T-helper 1 cell treated with Interleukin-12 subunit alpha and Interleukin-12 subunit beta and Interleukin-4 antibody, amounts not matched to agents 30 ng/mL and 1 ng/mL, for 36 hours (primary cell): ENCODE results near the gene DPM3. TPM values are rescaled to one million over a fixed set of nuclear protein-coding genes. Genes with fewer than 3 reads are reported as not detected.
"Not testable (repeated sequence)": the region's sequence is repeated elsewhere in the genome, so short reads cannot be mapped to it uniquely, and the experiment has no call there.

Experiments
- intact Hi-C: fragments of 100-400 bp; cut with micrococcal nuclease; formaldehyde crosslinking; loops from one replicate; pipeline ENCODE4 v1.15.1; 2024
- total RNA-seq: library from RNA; stranded (reverse); gene quantifications from 2 replicates; pipeline ENCODE4 v1.2.3, GENCODE V29; 2022

DPM3 gene
- total RNA-seq, 1 donor from 2014 or later: 38.4 TPM

DNA sequence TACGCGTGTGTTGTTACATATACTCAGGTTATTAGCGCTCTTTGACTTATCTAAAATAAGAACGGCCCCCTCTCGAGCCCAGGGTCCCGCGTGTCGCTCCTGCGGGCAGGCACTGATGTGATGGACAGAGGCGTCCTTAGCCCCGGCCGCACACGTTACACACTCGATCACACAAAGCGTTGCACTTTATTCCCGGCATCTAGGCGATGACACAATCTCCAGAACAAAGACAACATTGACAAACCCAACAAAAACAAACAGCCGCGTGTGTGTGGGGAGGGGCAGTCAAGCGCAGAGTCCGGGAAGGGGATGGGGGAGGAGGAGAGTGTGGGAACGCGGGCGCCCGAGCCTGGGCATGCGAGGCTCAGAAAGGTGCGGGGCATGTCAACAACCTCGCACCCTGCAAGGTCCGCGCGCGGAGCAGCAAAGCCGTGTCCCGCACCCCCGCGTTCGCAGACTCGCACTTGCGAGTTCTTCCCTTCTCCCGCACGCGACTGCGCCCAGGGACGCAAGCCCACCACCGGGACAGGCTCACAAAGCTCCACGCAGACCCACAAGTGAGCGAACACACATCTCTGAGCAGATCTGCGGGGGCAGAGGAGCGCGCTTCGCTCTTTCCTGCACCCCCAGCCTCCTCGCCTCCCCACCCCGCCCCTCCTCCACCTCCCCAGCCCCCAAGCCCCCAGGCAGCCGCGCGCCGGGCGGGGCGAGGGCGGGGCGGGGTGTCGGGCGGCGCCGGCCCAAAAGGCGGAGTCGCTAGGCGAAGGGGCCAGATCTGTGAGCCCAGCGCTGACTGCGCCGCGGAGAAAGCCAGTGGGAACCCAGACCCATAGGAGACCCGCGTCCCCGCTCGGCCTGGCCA, 13.0 kb downstream of the DPM3 start, which contains the start of gene EFNA1:
EFNA1 (plus strand) TSS at position 772 of the 862 bp plus-strand sequence. CDS start 102 bp downstream, outside the sequence.
- intact Hi-C loops: loop anchor here (1.0 kb wide), 1 partner anchor 8 kb away; the partner anchor contains the start of gene SLC50A1

DNA sequence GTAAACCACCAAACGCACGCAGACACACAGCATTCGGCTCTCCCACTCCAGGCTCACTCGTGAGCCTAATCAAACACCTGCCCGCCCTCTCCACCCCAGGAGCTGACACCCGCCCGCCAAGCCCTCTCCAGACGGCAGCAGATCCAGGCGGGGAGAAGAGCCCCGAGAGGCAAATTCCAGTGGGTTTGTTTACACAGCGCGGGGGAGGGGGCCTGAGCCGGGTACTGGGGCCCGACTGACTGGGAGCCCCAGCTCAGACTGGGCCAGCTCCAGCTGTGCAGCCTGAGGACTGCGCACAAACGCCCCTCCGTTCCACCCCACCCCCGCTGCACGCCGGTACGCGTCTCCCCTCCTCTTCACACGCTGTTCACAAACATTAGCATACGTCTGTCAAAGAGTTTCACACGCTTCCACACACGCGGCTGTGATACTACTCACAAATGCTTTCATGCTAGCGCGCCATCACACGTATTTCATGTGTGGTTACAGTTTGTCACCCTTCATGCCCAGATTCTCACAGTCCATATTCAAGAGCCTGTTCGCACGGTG, 13.7 kb downstream of the DPM3 start:
- intact Hi-C loops: loop anchor here (1.0 kb wide), 1 partner anchor 9 kb away; the partner anchor contains the start of gene SLC50A1

DNA sequence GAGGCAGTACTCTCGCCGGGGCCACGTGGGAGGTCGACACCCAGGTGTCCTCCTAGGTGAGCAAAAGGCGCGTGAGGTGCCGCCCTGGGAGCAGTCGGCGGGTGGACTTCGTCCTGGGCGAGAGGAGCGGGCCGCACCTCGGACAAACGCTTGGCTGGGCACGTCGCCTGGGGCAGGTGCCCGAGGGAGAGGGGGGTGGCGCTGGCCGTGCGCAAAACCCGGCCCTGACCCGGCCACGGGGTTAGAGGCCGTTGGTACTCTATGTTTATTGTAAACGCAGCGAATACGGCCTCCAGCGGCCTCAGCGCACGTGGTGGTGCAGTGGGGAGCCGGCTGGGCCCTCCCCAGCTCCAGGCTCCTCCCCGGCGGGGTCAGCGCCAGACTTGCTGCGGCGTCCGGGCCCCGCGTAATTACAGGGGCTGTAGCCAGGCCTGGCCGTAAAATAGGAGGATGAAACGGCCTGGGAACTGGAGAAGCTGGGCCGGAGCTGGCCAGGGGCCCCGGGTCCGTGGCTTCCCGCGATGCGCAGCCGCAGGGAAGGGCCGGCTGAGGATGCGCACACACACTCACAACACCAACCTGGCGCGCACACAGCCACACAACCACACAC, 14.3 kb downstream of the DPM3 start:
- intact Hi-C loops: no loop called here

DNA sequence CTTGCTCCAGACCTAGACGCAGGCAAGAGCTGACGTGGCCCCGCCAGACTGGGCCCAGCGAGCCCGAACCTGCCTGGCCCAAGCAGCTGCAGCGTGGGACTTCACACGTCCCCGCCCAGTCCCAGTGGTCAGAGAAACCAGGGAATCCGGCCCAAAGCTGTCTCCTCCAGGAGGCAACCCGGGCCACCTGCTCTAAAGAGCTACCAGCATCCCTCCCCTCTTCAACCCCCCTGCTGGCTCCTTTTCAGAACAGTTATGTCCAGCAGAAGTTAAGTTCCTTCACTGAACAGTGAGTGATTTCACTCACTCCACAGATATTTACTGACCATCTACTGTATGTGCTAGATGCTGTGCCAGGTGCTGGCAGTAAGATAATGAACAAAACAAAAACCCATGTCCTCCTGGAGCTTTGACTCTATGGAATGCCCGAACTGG, 14.8 kb downstream of the DPM3 start:
- intact Hi-C loops: no loop called here

DNA sequence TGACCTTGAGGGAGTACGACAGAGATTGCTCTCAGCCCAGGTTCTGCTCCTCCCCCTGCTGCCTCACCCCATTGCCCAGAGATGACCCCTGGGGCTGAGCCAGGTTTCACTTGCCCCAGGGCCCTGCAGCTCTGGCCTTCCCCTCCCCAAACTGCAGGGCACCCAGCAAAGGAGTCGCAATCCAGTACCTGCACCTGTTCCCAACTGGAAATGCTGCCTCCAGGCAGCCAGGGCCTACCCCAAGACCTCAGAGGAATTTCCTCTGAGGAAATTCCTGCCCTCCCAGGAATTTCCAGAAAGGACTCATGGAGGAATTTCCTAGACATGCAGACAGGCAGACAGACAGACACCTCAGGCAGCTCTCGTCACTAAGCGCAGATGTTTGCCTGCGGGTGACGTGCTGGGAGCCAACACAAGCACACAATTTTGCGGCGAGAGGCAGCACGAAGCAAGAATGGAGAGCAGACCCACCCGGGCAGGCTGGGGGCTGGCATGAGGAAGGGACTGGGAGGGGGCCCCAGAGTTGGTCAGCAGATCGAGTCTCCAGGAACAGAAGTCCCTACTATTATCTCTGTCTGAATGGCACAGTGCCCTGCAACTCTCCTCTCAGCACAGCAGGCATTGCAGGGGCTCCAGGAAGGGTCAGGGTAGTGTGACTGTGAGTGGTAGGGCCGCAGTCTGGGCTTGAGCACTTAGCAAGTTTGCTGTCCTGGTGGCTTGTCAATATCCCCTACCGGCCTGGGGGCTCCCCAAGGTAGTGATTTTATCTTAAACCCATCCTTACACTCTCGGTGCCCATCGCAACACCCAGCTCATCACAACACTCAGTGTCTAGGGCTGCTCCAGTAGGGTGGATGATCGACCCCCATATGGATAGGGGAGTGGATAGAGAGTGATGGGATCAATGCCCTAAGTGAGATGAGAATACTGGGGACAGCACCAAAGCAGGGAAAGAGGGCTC, 15.5 kb downstream of the DPM3 start:
- intact Hi-C loops: no loop called here

DNA sequence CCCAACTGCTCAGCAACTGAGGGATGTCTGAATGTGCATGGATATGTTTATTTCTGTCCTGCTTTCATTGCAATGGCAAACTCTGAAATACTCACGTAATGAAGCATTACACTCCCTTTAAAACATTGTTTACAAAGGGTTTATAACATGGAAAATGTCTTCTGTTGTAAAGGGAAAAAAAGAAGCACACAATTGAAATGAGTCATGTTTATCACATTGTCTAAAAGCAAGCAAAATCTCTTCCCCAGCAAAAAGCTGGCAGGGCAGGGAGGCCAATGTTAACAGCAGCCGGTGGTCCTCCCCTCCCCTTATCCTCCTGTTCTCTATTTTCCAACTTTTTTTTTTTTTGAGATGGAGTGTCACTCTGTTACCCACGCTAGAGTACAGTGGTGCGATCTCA, 16.5 kb downstream of the DPM3 start:
- intact Hi-C loops: no loop called here

DNA sequence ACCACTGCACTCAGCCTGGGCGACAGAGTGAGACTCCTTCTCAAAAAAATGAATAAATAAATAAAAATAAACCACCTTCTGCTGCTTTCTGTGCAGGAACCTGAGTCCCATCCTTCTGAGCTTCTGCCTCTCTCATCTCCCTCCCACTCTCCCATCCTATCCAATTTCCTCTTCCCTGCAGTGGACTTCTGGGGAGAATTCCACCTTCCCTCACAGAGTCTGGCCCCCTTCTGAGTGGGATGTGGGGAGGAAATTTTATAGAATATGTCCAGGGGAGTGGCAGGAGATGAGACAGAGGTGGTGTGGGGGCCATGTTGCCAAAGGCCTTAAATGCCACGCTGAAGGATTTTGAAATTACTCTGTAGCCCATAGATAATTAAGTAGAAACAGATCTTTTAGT, 18.0 kb downstream of the DPM3 start:
- intact Hi-C loops: no loop called here

DNA sequence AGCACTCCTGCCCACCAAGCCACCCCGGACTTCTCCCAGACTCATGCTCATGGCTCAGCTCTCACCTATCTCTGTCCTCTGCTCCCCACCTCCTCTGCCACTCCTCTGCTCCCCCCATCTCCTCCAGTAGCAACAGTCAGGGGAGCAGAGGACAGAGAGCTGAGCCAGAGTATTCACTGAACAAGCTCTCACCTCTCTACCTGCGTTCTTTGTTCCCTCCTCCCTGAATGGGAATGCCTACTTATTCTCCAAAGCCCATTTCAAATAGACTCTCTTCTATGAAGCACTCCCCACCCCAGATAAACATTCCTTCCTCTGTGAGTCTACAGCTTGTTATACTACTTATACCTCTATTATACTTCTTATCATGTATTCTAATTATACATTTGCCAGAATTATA, 19.1 kb downstream of the DPM3 start:
- intact Hi-C loops: no loop called here

DNA sequence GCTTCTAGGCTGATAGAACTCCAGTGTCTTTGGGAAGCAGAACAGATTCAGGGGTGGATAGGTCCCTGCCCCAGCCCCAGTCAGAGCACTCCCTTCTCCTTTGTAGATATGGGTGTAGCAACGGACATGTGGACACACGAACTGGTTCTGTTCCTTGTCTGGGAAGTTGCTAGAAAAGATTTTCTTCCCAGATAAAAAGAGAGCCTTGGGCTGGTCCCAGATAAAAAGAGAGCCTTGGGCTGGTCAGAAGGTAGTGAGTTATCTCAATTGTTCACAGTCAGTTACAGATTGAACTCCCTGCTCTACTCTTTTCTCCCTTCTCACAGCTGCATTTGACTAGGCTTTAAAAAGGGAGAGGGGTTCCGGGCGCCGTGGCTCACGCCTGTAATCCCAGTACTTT, 20.1 kb downstream of the DPM3 start:
- intact Hi-C loops: no loop called here

DNA sequence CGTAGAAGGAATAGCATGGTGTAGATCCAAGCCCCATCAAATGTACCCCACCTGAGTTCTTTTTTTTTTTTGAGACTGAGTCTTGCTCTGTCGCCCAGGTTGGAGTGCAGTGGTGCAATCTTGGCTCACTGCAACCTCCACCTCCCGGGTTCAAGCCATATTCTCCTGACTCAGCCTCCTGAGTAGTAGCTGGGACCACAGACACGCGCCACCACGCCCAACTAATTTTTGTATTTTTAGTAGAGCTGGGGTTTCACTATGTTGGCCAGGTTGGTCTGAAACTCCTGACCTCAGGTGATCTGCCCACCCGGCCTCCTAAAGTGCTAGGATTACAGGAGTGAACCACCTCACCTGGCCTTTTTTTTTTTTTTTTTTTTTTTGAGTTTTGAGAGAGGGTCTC, 22.2 kb downstream of the DPM3 start:
- intact Hi-C loops: not testable (repeated sequence)

DNA sequence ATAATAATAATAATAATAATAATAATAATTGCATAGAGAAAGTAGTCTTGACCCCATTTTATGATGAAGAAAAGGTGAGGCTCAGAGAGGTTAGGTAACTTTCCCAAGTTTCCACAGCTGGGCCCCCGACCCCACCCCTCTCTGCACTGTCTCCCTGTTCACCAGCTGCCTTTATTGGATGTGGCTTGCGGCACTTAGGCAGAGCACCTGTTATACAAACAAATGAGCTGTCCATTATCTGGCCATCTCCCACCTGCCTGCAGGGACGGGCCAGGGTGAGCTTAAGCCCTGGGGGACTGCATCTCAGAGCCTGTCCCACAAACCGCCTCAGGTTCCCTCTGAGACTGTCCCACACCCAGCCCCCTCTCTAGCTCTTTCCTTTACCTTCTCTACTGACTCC, 22.7 kb downstream of the DPM3 start:
- intact Hi-C loops: no loop called here

DNA sequence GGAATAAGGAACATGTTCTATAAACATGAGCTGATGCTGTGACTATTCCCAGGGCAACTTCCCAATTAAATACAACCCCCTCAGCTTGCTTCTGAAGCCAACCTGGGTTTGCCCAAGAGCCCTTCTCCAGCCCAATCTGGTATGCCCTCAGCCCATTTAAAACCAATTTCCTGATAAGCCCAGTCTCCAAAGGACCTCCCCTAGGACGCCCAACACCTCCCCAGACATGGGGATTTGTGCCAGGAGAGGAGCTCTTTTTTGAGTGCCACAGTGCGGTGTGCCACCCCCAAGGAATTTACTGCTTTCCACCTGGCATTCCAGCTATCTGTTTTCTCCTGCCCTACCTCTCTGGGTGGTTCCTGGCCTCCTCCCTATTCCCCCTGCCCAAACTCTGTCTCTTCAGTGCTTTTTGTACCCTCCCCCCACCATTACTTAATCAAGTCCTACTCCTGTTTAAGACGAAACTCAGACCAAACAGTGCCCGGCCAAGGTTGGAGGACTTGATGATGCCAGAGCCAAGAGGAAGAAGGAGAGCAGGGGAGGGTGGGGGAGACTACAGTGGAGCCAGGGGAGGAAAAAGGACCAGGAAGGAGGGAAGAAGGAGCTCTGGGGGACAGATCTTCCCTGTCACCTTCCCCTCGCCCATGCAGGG, 24.1 kb downstream of the DPM3 start:
- intact Hi-C loops: no loop called here

DNA sequence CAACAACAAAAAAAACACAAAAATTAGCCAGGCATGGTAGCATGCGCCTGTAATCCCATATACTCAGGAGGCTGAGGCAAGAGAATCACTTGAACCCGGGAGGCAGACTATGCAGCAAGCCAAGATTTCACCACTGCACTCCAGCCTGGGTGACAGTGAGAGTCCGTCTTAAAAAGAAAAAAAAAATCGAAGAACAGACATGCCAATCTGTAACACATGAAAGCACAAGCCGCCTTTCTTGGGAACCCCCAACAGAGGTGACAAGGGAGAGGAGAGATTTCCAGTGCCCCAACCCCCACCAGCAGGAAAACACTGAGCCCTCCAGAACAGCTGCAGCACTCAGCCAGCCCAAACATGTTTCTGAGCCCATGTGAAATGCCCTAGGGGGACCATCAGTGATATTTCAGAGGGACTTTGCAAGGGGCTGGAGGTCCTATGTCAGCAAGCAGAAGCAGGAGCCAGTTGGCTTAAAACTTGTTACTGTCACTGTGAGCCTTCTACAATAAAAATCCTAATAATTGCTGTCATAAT, 26.8 kb downstream of the DPM3 start:
- intact Hi-C loops: no loop called here

DNA sequence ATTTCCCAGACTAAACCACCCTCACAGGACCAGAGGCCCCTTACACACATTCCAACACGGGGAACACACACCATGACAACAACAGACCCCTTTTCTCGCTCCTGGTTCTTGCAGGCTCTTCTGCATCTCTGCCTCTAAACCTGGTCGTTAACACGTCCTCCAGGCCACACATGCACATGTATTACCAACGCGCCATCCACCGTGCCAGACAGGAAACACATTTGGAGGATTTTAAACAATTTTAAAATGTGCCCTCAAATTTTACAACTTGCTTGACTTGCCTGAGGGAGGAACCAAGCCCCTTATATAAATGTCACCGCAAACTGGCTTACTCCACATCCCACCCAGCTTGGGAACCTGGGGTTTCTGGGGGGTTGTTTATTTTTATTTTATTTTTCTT, 29.5 kb downstream of the DPM3 start:
- intact Hi-C loops: no loop called here

DNA sequence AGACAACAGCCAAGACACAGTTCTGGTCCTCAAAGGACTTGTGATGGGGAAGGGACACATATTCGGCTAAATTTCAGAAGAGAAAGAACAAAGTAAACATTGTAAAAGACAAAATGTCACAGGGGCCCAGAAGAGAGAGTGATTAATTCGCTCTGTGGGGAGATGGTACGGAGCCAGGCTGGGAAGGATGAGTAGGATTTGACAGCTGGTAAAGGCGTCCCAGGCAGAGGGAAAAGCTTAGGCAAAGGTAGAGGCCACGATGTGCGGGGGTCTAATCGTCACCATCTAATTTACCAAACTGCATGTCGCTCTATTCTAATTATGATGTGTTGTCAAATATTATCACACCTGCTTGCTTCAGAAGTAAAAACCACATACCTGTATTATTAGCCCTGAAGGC, 29.9 kb downstream of the DPM3 start:
- intact Hi-C loops: no loop called here

DNA sequence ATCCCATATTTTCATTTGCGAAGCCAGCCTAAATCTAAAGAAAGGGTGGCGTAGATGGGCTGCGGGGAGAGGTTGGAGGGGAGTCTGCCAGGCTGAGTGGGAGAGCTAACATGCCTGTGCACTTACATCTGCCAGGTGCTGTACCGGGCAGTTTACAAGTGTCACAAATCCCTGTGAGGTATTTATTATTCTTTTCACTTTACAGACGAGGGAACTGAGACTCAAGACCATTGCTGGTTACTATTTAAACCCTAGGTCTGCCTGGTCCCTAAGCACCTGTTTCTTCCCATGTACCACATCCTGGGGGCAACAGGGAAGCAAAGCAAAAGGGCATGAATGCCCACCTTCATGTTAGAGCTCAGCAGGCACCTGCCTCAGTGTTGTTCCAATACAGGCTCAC, 32.0 kb downstream of the DPM3 start:
- intact Hi-C loops: no loop called here

DNA sequence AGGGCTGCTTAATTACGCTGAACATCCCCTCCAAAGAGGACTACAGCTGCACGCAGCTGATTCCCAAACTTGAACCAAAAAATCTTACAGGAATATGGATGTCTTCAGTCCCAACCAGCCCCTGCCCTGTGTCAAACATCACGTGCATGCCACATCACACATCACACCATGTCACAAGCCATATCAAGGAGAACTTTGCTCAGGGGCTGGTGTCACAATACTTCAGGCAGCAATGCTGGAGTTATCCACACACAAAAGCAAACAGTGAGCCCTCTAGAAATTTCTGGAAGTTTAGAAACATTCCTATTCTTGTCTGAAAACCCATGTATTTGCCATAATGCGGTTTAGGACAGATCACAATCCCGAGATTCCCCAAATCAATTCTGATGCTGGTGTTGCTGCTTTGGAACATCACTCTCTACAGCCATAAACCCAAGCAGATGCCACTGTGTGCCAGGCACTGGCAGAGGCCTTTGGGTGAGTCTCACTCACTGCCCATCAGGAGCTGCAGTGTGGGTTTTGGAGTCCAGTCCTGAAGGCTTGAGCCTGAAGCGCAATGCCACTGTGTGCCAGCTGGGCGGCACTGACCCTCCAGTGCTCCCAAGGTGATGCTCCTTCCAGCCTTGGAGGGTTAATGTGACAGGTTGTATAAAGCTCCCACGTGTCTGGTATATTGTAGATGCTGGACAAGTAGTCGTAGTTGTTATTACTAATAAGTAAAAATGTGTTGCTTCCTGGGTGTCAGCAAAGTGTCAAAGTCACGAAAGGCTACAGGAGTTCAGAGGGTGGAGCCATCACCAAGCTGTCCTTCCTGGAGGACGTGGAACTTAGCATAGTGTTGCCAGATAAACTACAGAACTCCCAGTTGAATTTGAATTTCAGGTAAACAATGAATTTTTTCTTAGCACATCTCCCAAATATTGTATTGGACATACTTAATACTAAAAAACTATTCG, 32.7 kb downstream of the DPM3 start:
- intact Hi-C loops: no loop called here

DNA sequence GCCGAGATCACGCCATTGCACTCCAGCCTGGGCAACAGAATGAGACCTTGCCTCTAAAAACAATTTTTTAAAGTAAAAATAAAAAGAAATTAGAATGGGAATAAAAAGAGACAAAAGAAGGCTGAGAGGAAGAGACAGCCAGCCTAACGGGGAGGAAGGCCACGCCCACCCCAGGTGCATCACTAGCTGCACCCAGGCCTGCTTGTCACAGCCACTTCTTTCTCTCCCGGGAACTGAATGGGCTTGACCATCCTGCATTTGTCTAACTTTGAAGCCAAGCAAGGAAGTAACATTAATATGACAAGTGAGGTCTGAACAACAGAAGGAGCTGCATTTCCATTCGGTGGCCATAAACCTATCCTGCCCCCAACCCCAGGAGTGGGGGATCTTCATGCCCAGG, 33.5 kb downstream of the DPM3 start:
- intact Hi-C loops: no loop called here

DNA sequence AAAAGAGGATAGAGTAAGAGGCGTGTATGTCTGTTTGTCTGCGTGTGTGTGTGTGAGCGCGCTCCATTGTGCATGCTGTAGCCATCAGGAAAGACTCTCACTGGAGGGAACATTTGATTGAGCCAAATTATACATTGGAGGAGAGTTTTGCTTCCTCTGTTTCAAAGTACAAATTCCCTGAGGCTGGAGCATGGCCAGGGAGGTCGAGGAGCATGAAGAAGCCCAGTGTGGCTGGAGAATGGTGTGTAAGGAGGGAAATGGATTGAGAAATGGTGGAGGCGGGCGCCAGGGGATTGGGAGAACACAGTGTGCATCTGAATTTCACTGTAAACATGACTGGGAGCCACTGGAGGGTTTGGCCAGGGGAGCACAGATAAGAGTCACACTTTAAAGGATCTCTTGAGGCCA, 34.7 kb downstream of the DPM3 start:
- intact Hi-C loops: no loop called here
